Head of caudate nucleus (tissue), 42 donors: Measurements from ENCODE around the gene PRKN.
A peak's percentile ranks its signal among the peaks of the same experiment; 100 is the strongest.
"Not testable (repeated sequence)": the region's sequence is repeated elsewhere in the genome, so short reads cannot be mapped to it uniquely, and the experiment has no call there.

ENCODE experiments used
- DNase-seq, 42 donors: peaks; one replicate each; pipeline versions ENCODE4 v3.0.0 to v3.0.0-alpha.2; 2020 to 2021; ENCODE audit warnings: mixed read lengths in 7 of 42
- intact Hi-C: fragments of 100-400 bp; cut with DNase I; formaldehyde crosslinking; loops from one replicate; pipeline ENCODE4 v1.15.0; 2022

Gene PRKN

GRCh38 chr6:161356167-161356854 lies 1371.3 kb downstream of the PRKN start:
- intact Hi-C loops = no loop called here
- DNase-seq = peak in 2 of 42 donors; percentile 21 to 36

- intact Hi-C loops = no loop called here
- peak in 1 of 42 donors; percentile 18 for DNase-seq
Observed at GRCh38 chr6:161355696-161356095, 1371.9 kb downstream of the PRKN start.

- DNase-seq = peak in 2 of 42 donors; percentile 27 to 29
- intact Hi-C loops = no loop called here
Observed at GRCh38 chr6:161354956-161355355, 1372.6 kb downstream of the PRKN start.

GRCh38 chr6:161354276-161354840 lies 1373.2 kb downstream of the PRKN start:
- DNase-seq = peak in 3 of 42 donors; percentile 20 to 42 (median 22)
- intact Hi-C loops = no loop called here

- DNase-seq = peak in 39 of 42 donors; percentile 25 to 87 (median 59)
- intact Hi-C loops = no loop called here
Observed at GRCh38 chr6:161353208-161353613, 1374.4 kb downstream of the PRKN start.

GRCh38 chr6:161351858-161352257 lies 1375.7 kb downstream of the PRKN start:
- DNase-seq = no peak
- intact Hi-C loops = no loop called here

GRCh38 chr6:161349886-161350285 lies 1377.7 kb downstream of the PRKN start:
- DNase-seq = no peak
- intact Hi-C loops = no loop called here

- intact Hi-C loops = no loop called here
- no peak for DNase-seq
Observed at GRCh38 chr6:161348628-161348994, 1379.0 kb downstream of the PRKN start.

GRCh38 chr6:161347988-161348627 lies 1379.5 kb downstream of the PRKN start:
- intact Hi-C loops = no loop called here
- DNase-seq = no peak

- no peak for DNase-seq
- intact Hi-C loops = no loop called here
Observed at GRCh38 chr6:161347125-161347524, 1380.4 kb downstream of the PRKN start.

GRCh38 chr6:161346717-161347116 lies 1380.8 kb downstream of the PRKN start:
- intact Hi-C loops = no loop called here

GRCh38 chr6:161344626-161345025 lies 1382.9 kb downstream of the PRKN start:
- DNase-seq = no peak

More at GRCh38 chr6:161346717-161347116, 1380.8 kb downstream of the PRKN start:
- no peak for DNase-seq

GRCh38 chr6:161342039-161342438 lies 1385.5 kb downstream of the PRKN start:
- intact Hi-C loops = no loop called here
- DNase-seq = no peak

More at GRCh38 chr6:161344626-161345025, 1382.9 kb downstream of the PRKN start:
- intact Hi-C loops = no loop called here

GRCh38 chr6:161341638-161342037 lies 1385.9 kb downstream of the PRKN start:
- intact Hi-C loops = no loop called here
- DNase-seq = no peak

GRCh38 chr6:161338015-161338414 lies 1389.6 kb downstream of the PRKN start:
- intact Hi-C loops = no loop called here
- DNase-seq = no peak

- intact Hi-C loops = no loop called here
- DNase-seq = no peak
Observed at GRCh38 chr6:161336479-161336878, 1391.1 kb downstream of the PRKN start.

GRCh38 chr6:161333410-161333809 lies 1394.2 kb downstream of the PRKN start:
- intact Hi-C loops = no loop called here
- no peak for DNase-seq

- DNase-seq, intact Hi-C loops: not testable (repeated sequence)
Observed at GRCh38 chr6:161331402-161332081, 1396.0 kb downstream of the PRKN start.

GRCh38 chr6:161327360-161327953 lies 1400.1 kb downstream of the PRKN start:
- DNase-seq = no peak
- intact Hi-C loops = no loop called here
